Subcutaneous abdominal adipose tissue (tissue), 5 donors: ENCODE data around the gene CD300LF.

Experiments
- H3K27ac ChIP-seq: one replicate; pipeline ENCODE4 v1.7.0; 2013; ENCODE audit warnings: low read depth, mild to moderate bottlenecking, inconsistent platforms, low read length, moderate library complexity
- H3K27me3 ChIP-seq, 5 donors: one replicate each; pipeline ENCODE4 v1.7.0; 2013; ENCODE audit warnings: low read length in 5 of 5, inconsistent platforms in 1 of 5; ENCODE audit not compliant: control insufficient read depth in 5 of 5, insufficient read depth in 4 of 5
- H3K36me3 ChIP-seq, 5 donors: one replicate each; pipeline ENCODE4 v1.7.0; 2013; ENCODE audit warnings: low read length in 5 of 5; ENCODE audit not compliant: control insufficient read depth in 5 of 5, insufficient read depth in 5 of 5
- H3K4me1 ChIP-seq, 5 donors: one replicate each; pipeline ENCODE4 v1.7.0; 2013; ENCODE audit warnings: low read length in 5 of 5, mild to moderate bottlenecking in 3 of 5, moderate library complexity in 1 of 5; ENCODE audit not compliant: control insufficient read depth in 5 of 5, insufficient read depth in 5 of 5
- H3K4me3 ChIP-seq, 5 donors: one replicate each; pipeline ENCODE4 v1.7.0; 2013; ENCODE audit warnings: low read length in 5 of 5, low read depth in 1 of 5
- H3K9ac ChIP-seq, 5 donors: one replicate each; pipeline ENCODE4 v1.7.0; 2013; ENCODE audit warnings: low read length in 5 of 5, mild to moderate bottlenecking in 4 of 5, moderate library complexity in 3 of 5
- H3K9me3 ChIP-seq, 5 donors: one replicate each; pipeline ENCODE4 v1.7.0; 2013; ENCODE audit warnings: low read length in 5 of 5; ENCODE audit not compliant: control insufficient read depth in 5 of 5
- donor health status: healthy.
- donor health status: healthy.
- donor health status: healthy.
- donor health status: healthy.
- donor health status: healthy.

Gene CD300LF

GRCh38 chr17:74712756-74713155, at the start of gene CD300LF:
TSS of gene CD300LF (minus strand) at chr17:74712923. CDS start at chr17:74712866, 57 bp downstream.
- H3K27ac ChIP-seq = no peak within 1 kb of the TSS
- H3K4me3 ChIP-seq = peak within 1 kb of the TSS in 1 of 5 donors; percentile 2
- peaks cover 6 to 18% (median 10%) of the 10 kb centered on the region in 5 donors for H3K27me3 ChIP-seq

DNA sequence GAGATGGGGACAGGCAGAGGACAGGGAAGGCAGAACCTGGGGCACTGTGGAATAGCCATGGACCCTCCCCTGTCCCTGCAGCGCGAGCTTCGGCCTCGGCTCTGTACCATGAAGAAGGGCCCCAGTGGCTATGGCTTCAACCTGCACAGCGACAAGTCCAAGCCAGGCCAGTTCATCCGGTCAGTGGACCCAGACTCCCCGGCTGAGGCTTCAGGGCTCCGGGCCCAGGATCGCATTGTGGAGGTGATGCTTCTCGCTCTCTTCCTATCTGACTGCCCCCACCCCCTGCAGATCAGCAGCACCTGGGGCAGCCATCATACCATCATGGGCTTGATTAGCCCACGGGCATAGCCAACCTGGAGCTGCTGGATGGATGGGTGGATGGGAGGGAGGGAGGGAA, 49.2 kb upstream of the CD300LF start:
- Histone ChIP-seq H3K4me3 (no peak overlapping the region), H3K27ac (no peak overlapping the region), H3K36me3 (peaks cover 0 to 4% (median 0%) of the 10 kb centered on the region in 5 donors), H3K9ac (no peak overlapping the region), H3K4me1 (peaks cover 5 to 44% (median 39%) of the 10 kb centered on the region in 5 donors), H3K9me3 (no peaks in the 10 kb centered on the region), H3K27me3 (no peaks in the 10 kb centered on the region)

More at GRCh38 chr17:74712756-74713155, at the start of gene CD300LF:
- Histone ChIP-seq H3K4me1 (peaks cover 0 to 7% (median 0%) of the 10 kb centered on the region in 5 donors), H3K9me3 (no peaks in the 10 kb centered on the region), H3K36me3 (no peaks in the 10 kb centered on the region), H3K9ac (peak within 1 kb of the TSS in 1 of 5 donors; percentile 12)

DNA sequence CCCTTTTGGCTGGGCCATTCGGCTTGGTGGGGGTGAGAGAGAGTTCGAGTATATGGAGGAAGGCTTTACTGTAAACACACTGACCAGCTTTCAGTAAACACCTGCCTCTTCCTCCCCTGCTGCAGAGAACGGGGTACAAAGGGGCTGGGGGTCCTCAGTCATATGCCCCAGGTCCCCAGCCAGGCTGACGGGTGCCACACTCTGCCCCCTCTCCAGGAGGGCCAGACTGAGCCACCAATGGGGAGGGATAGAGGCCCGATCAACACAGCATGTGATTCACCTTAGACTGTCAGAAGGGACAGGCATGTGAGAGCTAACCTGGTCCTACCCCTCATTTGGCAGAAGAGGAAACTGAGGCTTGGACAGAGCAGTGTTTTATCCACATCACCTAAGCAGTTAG, 48.7 kb upstream of the CD300LF start:
- Histone ChIP-seq H3K9ac (no peak overlapping the region), H3K4me3 (no peak overlapping the region), H3K36me3 (peaks cover 0 to 4% (median 0%) of the 10 kb centered on the region in 5 donors), H3K27me3 (no peaks in the 10 kb centered on the region), H3K9me3 (no peaks in the 10 kb centered on the region), H3K4me1 (peaks cover 5 to 44% (median 40%) of the 10 kb centered on the region in 5 donors), H3K27ac (no peak overlapping the region)

DNA sequence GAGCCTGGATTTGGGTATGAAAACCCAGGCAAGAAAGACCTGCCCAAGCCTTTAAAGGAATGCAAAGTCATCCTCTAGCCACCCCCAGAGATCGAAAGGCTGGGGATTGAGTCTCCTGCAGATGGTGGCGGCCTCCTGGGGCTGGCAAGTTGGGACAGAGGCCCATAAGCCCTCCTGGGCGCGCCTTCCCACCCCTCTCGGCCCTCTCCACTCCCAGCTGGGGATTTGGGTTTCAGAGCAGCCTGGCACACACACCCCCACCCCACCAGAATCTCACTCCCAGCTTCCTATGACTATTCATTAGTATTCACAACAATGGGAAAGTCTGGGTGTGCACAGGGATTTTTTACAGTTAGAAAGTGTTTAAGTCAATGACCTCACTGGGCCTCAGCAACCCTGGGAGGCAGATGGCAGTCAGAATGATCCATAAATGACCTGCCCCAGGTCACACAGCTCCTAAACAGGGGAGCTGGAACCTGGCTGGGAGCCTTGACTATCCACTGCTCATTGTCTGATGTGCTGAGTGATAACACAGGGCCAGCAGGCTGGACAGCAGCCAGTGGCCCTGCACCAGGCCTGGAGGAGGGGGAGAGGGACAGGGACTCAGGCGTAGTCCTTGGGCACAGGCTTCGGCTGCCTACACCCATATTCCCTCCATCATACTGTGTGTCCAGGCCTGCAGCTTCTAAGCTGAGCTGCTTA, 47.8 kb upstream of the CD300LF start:
- Histone ChIP-seq H3K9ac (peak overlapping the region in 1 of 5 donors; percentile 26), H3K27me3 (no peaks in the 10 kb centered on the region), H3K4me3 (no peak overlapping the region), H3K4me1 (peaks cover 5 to 44% (median 40%) of the 10 kb centered on the region in 5 donors), H3K36me3 (peaks cover 0 to 4% (median 0%) of the 10 kb centered on the region in 5 donors), H3K27ac (no peak overlapping the region), H3K9me3 (no peaks in the 10 kb centered on the region)

GRCh38 chr17:74759941-74760340, 47.2 kb upstream of the CD300LF start:
- no peak overlapping the region for H3K27ac ChIP-seq
- no peak overlapping the region for H3K4me3 ChIP-seq

GRCh38 chr17:74759243-74759801, 46.6 kb upstream of the CD300LF start:
- Histone ChIP-seq H3K9ac (no peak overlapping the region), H3K4me1 (peaks cover 5 to 44% (median 40%) of the 10 kb centered on the region in 5 donors), H3K9me3 (no peaks in the 10 kb centered on the region), H3K4me3 (no peak overlapping the region), H3K27me3 (no peaks in the 10 kb centered on the region), H3K27ac (no peak overlapping the region), H3K36me3 (peaks cover 0 to 4% (median 0%) of the 10 kb centered on the region in 5 donors)

More at GRCh38 chr17:74759941-74760340, 47.2 kb upstream of the CD300LF start:
- no peaks in the 10 kb centered on the region for H3K27me3 ChIP-seq
- H3K36me3 ChIP-seq = peaks cover 0 to 4% (median 0%) of the 10 kb centered on the region in 5 donors
- H3K9ac ChIP-seq = peak overlapping the region in 1 of 5 donors; percentile 14
- H3K9me3 ChIP-seq = no peaks in the 10 kb centered on the region
- peaks cover 5 to 44% (median 40%) of the 10 kb centered on the region in 5 donors for H3K4me1 ChIP-seq

DNA sequence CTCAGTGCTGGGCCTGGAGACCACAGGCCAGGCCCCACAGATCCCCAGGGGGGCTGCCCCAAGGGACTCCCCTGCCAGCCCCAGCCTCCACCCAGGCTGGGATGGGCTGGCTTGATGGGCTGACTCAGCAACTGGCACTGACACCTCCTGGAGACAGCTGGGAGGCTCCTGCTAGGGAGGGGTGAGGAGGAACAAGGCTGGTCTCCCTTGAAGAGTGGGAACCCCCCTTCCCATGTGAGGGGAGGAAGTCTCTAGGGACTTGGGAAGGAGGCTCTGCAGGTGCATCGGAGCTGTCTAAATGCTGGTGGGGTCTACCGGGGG, 46.1 kb upstream of the CD300LF start:
- peaks cover 5 to 44% (median 40%) of the 10 kb centered on the region in 5 donors for H3K4me1 ChIP-seq

DNA sequence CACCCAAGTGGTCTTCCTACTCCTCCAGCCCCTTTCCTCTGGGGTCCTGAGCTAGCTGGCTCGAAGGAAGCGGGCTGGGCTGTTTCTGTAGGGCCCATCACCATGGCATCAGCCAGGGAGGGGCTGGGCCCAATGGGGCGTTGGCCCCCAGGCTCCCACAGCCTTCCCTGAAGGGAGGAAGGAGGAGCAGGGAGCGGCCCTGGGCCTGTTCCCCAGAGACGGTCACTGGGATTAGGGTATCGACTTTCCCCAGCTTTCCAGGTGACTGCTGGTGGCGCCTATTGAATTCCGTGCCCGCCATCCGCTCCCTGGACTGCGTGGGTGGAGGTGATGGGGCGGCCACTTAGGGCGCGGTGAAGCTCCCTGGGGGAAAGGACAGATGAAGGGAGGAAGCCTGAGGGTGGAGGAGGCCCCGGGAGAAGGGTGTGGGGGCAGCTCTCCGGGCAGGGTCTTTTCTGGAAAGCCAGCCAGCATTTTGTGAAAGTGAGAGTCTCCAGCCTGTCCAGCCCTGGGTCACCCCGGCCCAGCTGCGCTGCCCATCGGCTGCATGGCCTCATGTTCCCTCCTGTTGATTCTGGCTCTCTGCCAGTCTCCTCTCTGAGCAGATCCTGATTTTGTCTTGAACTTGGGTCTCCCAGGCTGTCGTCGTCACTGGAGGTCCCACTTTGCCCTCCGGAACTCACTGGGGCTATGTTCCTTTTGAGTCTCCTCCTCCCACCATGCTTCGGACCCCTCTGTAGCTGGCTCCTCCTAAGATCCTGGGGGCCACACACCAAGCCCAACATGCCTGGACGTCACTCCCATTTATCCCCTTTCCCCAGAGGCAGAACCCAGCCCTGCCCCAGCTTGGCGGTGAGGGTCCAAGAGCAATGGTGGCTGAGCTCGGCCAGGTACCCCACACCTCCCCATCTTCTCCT, 45.5 kb upstream of the CD300LF start:
- peak overlapping the region in 1 of 5 donors; percentile 47 for H3K9ac ChIP-seq
- H3K9me3 ChIP-seq = no peaks in the 10 kb centered on the region
- H3K27ac ChIP-seq = no peak overlapping the region
- peaks cover 0 to 4% (median 0%) of the 10 kb centered on the region in 5 donors for H3K36me3 ChIP-seq
- peak overlapping the region in 1 of 5 donors; percentile 11 for H3K4me3 ChIP-seq
- peaks cover 5 to 42% (median 40%) of the 10 kb centered on the region in 5 donors for H3K4me1 ChIP-seq
- H3K27me3 ChIP-seq = no peaks in the 10 kb centered on the region

More for the DNA sequence above, 46.1 kb upstream of the CD300LF start:
- Histone ChIP-seq H3K27me3 (no peaks in the 10 kb centered on the region), H3K9ac (peak overlapping the region in 1 of 5 donors; percentile 47), H3K36me3 (peaks cover 0 to 4% (median 0%) of the 10 kb centered on the region in 5 donors), H3K9me3 (no peaks in the 10 kb centered on the region), H3K27ac (no peak overlapping the region), H3K4me3 (peak overlapping the region in 1 of 5 donors; percentile 11)

DNA sequence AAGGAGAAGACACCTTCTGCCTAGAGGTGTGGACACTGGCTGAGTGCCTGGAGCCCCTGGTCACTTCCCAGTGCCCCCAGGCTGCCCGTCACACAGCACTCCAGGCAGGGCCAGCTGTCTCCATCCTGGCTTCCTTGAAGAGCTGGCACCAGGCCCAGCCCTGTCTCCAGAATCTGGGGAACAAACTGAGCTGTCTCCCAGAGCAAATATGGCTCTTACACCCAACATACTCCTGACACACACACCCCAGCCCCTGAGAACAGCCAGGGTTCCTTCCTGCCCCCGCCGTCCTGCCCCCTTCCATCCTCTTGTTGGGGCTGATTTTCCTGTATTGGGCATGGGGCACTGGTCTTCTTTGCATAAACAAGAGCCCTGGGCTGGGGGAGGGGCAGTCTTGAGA, 44.8 kb upstream of the CD300LF start:
- Histone ChIP-seq H3K27ac (no peak overlapping the region), H3K4me1 (peaks cover 5 to 42% (median 40%) of the 10 kb centered on the region in 5 donors), H3K4me3 (no peak overlapping the region), H3K9me3 (no peaks in the 10 kb centered on the region), H3K27me3 (no peaks in the 10 kb centered on the region), H3K36me3 (peaks cover 0 to 4% (median 0%) of the 10 kb centered on the region in 5 donors), H3K9ac (peak overlapping the region in 1 of 5 donors; percentile 13)
